NCI-H1105 (cell line): ENCODE measurements around the gene TRIP12.
"Not testable (repeated sequence)": the region's sequence is repeated elsewhere in the genome, so short reads cannot be mapped to it uniquely, and the experiment has no call there.

Experiments used
- DNase-seq: peaks from one replicate; lab custom pipeline; 2025; lab: John Stamatoyannopoulos, UW

The TRIP12 gene

GRCh38 chr2:229921892-229922448 lies at the start of gene TRIP12:
TRIP12 (minus strand) TSS chr2:229922009; CDS start chr2:229880079, 41,930 bp downstream.
- peak; percentile 87 for DNase-seq

GRCh38 chr2:229971298-229971790 lies 49.5 kb upstream of the TRIP12 start:
- no peak for DNase-seq

- DNase-seq: no peak
Observed at GRCh38 chr2:229970406-229970805, 48.6 kb upstream of the TRIP12 start.

GRCh38 chr2:229969921-229970320 lies 48.1 kb upstream of the TRIP12 start:
- DNase-seq: no peak

- DNase-seq: not testable (repeated sequence)
Observed at GRCh38 chr2:229963596-229963995, 41.8 kb upstream of the TRIP12 start.

GRCh38 chr2:229956491-229956890 lies 34.7 kb upstream of the TRIP12 start:
- no peak for DNase-seq

GRCh38 chr2:229955663-229956062 lies 33.9 kb upstream of the TRIP12 start:
- DNase-seq: no peak

GRCh38 chr2:229952256-229952835 lies 30.5 kb upstream of the TRIP12 start:
- no peak for DNase-seq

- no peak for DNase-seq
Observed at GRCh38 chr2:229947544-229947943, 25.7 kb upstream of the TRIP12 start.

GRCh38 chr2:229945975-229946374 lies 24.2 kb upstream of the TRIP12 start:
- no peak for DNase-seq

GRCh38 chr2:229943770-229944449 lies 22.1 kb upstream of the TRIP12 start:
- no peak for DNase-seq

GRCh38 chr2:229943171-229943570 lies 21.4 kb upstream of the TRIP12 start:
- DNase-seq: no peak

- no peak for DNase-seq
Observed at GRCh38 chr2:229942671-229943070, 20.9 kb upstream of the TRIP12 start.

GRCh38 chr2:229937537-229937936 lies 15.7 kb upstream of the TRIP12 start:
- no peak for DNase-seq

- no peak for DNase-seq
Observed at GRCh38 chr2:229931241-229931640, 9.4 kb upstream of the TRIP12 start.

GRCh38 chr2:229930656-229931055 lies 8.8 kb upstream of the TRIP12 start:
- no peak for DNase-seq

- no peak for DNase-seq
Observed at GRCh38 chr2:229927817-229928321, 6.1 kb upstream of the TRIP12 start.

- no peak for DNase-seq
Observed at GRCh38 chr2:229925201-229925600, 3.4 kb upstream of the TRIP12 start.

GRCh38 chr2:229924541-229924940 lies 2.7 kb upstream of the TRIP12 start:
- not testable (repeated sequence) for DNase-seq

- peak; percentile 80 for DNase-seq
Observed at GRCh38 chr2:229922449-229923386, 909 bp upstream of the TRIP12 start, which contains the start of gene FBXO36. FBXO36 (plus strand) TSS chr2:229922503; CDS start chr2:229922514, 11 bp downstream.

- peak; percentile 33 for DNase-seq
Observed at GRCh38 chr2:229921101-229921891, 513 bp downstream of the TRIP12 start.
